Colon (tissue), 2 donors: ENCODE results near the gene AMPD3.

Source experiments
- FAIRE-seq: peaks from 2 replicates; lab custom pipeline; 2012; peaks lifted over from hg19 to GRCh38; lab: Jason Lieb, UNC
- donor health status: control.
- donor health status: control.

Gene AMPD3

DNA sequence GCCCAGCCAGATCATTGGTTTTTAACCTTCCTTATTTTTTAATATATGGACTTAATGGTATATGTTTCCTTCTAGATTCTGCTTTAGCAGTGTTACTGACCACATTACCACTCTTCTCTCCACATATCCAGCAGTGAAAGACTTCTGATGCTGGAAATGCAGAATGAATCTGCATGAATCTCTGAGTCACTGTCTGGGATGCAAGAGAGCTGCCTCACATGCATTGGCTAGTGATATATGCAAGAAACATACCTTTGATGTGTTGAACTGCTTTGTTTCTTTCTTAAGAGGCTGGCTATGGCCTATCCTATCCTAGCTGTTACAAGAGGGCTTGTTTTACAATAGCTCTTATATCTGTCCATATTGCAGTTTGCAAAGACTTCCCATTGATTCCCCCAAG, 16.6 kb upstream of the AMPD3 start:
- no peak for FAIRE-seq

DNA sequence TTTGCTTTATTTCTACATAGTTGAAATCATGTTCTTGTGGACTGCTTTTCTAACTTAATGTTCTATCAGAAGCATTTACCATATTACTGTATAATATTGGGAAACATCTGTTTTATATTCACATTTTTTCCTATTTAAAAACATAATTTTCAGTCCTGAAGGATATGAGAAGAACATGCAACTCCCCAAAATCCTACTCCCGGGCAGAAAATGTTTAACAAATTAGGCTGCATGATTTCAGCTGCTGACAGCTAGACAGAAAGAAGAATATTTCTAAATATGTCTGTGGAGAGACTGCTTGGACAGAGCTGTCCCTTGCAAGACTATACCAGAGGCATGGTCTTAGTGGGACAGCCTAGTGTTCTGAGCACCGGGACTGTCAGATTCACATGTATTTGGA, 15.7 kb upstream of the AMPD3 start:
- no peak for FAIRE-seq

DNA sequence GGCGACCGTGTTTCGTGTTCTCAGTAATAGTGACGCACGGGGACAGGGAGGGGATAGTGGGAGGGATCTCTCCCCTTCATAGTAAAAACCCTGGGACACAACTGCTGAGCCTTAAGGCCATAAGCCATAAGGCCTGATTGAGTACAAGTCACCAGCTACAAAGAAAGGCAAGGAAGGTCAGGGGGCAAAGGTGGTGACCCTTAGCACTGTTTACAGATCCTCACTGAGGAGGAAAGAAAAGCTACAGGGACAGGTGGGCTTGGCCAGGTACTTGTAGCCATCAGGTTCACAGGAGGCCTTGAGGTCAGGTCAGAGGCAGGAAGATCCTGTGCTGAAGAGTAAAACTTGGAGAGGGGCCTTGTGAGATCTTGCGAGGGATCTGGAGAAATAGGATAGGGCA, 15.1 kb upstream of the AMPD3 start:
- FAIRE-seq = no peak

DNA sequence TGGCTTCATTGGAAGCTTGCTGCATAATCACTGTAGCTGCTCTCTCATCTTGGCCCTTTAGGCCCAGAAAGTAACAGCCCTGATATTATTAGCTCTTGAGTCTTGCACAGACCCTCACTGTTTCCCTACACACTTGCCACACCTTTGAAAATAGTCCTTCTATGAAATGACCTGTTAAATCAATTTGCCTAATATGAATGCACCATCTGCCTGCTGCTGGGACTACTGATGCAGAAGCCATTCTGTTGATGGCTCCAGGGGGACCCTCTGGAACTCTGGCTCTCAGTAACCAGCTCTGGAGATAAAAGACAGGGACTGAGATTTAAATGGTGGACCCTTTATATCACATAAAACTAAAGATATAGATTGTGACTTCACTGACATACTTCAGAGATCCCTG, 14.7 kb upstream of the AMPD3 start:
- no peak for FAIRE-seq

DNA sequence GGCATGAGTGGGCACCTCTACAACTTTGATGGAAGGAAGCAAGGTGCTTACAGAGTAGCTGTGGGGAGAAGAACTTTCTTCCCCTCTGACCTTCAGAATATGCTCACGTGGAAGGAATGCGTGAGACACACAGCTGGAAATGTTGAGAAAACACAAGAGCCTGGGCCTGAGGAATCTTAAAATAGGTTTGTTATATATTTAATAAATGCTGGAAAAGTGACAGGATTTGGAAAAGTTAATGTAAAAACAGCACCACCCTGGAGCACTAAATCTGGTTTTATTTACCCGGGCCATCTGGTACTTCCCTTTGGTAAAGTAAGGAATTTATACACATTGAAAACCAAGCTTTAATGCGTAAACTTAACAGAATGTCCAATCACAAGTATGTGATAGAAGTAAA, 14.0 kb upstream of the AMPD3 start:
- no peak for FAIRE-seq

DNA sequence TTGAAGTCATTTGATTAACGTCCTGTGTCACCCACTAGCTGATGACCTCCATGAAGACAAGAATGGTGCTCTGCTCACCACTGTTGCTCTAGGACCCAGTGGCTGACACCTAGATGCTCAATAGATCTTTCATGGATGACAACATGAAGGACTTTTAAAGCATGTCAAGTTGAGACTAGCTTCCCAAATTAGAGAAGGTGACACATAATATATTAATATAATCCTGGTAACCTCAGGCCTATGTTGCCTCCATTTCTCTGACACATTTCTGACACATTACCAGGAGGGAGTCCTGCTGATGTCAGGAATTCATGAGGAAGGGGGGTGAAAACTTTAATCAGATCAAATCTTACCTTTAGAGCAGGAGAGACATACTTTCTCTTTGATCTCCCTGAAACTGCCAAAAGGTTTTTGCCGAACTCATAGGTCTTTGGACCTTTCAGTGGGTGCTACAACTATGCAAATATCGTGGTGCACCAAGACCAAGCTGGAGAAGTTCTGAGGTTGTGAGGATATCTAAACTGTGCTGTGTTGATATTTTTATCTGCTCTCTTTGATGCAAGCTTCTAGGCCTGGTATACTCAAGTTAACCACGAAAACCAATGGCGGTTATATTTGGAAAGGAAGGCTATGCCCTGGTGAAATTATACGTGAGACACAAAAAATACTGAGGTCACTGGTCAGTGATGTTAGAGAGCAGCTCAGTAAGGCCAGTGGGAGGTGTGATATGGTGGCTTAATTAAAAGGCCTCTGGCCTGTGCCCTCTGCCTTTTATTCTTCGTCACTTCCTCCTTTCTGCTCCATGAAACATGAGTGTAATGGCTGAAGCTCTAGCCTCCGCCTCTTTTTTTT, 13.2 kb upstream of the AMPD3 start:
- FAIRE-seq = no peak

DNA sequence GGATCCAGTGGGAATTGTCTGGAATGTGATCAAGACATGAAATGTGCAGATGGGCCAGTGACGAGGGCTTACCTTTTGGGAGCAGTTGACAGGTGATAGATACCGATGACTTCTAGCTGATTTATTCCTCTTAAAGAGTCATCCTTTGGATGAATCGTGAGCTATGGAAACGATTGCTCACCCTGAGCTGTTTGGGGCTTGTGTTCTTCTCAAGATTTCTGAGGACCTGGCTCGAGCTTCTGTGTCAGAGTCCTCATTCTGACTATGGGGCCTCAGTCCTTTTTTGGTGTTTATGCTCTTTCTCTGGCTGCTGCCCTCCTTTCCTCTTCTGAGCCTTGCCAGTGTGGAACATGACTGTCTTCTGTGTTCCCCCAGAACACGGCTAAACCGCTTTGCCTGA, 11.9 kb upstream of the AMPD3 start:
- no peak for FAIRE-seq

DNA sequence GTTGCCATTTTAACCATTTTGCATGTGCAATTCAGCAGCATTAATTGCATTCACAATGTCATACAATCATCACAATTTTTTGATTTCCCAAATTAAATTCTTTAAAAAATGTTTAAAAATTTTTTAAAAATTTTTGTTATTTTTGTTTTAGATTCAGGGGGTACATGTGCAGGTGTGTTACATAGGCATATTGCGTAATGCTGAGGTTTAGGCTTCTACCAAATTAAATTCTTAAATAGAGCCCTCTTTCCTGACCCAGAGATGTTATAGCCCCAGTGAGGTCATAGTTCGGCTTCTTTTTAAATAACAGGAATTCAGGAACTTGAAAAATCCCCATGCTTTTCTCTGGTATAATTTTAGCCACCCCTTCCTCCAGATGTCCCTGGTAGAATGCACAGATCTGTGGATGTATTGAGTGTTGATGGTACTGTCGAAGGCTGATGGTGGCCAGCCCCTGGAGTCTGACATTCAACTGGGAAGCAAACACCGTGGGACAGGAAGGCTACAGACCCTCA, 11.3 kb upstream of the AMPD3 start:
- no peak for FAIRE-seq

DNA sequence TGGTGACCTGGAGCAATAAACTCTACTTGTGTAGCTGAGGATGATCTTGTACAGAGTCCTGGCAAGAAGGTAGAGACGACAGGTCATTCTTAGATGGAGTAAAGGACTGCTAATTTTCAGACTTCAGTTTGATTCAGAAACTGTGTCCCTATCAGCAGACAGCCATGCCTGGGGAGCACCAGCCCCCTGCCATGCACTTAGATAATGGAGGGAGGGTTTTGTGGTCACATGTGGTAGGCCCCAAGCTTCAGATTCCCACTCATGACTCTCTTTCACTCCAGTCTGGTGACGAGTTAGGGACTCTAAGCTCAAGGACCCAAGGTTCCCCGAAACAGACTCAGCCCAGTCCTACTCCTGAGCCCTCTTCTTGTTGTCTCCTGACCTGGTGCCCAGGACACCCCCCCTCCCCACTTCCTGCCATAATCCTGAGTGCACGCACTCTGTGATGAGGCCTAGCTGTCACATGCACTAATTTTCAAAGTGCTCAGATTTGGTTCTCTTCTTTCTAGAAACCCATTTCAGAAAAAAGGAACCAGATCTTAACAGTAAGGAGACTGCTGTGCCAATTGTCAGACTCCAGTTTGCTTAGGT, 10.2 kb upstream of the AMPD3 start:
- no peak for FAIRE-seq

DNA sequence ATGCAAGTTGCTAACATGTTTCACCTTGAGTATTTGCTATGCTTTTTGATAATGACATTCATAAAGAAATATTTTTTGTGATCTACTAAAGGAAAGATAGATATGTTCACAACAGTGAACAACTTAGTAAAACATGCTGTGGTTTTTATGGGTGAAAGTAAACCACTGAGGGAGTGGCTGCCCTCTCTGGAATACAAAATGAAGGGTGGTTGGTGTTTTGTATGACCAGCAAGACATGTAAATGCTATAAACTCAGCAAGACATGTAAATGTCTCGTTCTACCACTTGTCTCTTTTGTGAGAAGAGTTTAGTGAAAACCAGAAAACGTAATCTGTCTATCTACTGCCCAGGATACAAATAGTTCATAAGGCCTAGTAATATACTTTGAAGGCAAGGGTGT, 7.6 kb upstream of the AMPD3 start:
- no peak for FAIRE-seq

DNA sequence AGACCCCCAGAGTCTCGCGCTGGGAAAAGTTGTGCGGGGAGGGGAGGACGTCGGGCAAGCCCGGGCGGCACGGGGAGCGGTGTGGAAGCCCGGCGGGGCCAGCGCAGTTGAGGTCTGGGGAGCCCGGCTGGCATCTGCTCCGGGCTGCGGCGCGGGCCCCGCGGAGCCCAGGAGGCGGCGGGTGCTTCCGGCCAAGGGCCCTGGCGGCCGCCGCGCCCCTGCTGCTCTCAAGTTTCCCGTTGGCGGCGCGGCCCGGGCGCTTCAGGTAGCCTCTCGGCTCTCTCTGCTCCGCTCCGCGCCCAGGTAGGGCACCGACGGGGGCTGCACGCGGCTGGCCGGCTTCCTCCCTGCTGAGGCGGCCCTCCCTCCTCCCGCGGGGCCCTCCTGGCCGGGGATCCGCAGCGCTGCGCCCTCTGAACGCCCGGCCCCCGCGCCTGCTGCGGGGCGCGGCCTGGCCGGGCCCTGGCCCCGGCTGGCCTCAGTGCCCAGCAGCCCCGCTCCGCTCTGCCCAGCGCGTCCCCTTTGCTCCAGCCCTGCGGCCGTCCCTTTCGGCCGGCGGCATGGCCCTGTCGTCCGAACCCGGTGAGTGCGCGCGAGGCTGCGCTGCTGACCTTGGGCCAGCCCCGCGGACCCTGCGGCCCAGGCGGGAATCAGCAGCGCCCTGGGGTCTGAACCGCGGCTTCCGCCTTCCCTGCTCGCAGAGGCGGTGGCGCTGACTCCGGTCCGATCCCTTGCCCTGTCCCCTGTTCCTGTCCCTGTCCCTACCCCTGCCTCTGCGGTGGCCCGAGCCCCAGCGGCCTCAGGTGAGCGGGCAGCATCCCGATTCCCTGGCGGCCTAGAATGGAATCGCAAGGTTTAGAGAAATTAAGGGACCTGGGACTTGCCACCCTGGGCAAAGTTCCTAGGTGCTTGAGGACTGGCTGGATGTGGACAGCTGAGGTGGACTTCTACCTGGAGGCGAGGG, 4.3 kb upstream of the AMPD3 start:
- no peak for FAIRE-seq

DNA sequence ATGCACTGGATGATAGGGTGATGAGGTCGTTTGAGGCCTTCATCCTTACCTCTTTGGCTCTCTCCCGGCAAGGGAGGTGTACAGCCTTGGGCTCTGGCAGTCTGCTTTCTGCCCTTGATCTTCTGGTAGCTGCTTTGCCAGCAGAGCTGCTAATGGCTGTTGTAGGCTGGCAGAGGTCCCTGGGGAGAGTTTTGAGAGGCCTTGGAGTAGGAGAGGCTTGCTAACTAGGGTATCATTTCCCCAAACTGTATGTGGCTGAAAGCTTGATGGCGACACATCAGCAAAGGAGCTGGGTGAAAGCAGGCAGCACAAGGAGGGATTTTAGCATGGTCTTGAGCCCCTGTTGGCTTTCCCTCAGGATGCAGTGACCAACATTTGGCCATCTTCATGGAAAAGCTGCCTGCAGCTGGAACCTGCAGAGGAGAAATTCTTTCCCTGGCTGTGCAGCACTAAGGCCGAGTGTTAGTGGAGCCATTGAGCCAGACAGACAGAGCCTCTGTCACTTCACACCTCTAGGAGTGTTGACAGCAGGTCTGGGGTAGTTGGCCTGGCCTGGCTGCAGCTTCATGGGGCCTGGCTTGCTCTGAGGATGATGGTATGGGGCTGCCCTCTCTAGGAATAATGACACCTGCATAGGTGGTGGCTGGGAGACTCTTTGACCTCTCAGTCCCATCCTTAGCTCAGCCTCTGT, 3.5 kb upstream of the AMPD3 start:
- no peak for FAIRE-seq

DNA sequence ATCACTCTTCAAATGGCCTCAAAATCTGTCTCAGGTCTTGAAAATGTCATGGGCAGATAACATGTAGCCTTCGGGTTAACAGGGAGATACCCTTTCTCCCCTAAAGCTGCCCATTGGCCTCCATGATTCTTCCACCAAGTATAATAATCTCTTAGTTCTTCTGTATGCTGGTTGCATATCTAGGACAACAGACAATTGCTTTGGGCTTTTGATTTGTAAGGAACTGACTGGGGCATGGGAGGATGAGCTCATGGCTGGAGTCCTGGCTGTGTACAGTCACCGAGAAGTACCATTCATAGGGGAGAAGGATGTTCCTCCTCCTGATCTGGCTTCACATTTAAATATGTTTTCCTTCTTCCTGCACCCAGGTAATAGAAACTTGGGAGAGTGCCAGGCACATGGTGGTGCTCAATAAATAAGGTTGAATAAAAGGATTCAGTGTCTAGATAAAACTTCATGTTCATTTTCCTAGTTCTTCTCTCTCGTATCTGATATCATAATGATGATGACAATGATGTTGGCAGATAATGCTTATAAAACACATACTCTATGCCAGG, 2.8 kb upstream of the AMPD3 start:
- FAIRE-seq = no peak

DNA sequence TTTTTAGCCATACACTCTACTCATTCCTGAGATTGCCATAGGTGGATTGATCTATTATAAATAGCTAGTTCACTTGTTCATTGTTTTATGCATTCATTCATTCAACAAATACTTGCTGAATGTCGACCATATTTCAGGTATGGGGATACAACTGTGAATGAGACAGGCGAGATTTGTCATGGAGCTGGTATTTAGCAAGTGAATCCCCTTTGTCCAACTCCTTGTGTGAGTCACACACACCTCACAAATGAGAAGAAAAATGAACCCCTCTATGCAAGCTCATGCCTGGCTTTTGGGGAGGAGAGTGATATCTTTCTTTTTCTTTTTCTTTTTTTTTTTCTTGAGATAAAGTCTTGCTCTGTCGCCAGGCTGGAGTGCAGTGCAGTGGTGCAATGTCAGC, 1.8 kb upstream of the AMPD3 start:
- FAIRE-seq = no peak

DNA sequence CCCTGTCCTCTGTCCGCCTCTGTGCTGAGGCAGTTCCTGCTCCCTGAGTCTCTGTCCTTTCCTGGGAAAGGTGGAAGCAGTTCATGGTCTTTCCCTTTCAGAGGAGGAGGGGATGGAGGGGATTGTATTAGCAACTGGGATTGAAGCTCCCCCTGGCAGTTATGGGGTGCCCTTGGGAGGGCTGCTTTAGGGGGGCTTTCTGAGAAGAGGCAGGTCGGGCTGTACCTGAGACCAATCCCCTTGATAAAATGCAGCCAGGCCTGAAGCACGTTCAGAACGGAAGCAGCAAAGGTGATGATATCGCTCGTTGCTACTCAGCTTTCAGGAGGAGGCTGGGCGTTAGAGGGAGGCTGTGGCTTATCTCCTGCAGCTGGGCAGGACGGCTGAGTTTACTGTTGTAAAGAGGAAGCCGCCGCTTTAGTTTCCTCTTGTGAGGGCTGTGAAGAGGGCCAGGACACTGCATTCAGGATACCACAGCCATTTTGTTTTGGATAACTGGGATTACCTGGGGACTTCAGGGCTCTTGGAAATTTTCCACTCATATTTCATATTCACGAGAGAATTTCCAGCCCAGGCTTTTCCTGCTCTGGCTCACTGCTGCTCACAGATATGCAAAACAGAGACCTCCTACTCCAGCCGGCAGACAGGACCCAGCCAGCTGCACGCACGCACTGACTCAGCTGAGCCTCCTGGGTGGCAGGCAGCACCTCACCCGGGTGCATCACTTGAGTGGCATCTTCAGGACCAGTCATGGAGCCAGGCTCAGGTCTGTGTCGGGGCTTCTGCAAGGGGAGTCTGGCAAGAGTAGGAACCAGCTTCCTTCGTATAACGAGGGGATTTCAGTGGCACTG, 798 bp downstream of the AMPD3 start:
- no peak for FAIRE-seq

DNA sequence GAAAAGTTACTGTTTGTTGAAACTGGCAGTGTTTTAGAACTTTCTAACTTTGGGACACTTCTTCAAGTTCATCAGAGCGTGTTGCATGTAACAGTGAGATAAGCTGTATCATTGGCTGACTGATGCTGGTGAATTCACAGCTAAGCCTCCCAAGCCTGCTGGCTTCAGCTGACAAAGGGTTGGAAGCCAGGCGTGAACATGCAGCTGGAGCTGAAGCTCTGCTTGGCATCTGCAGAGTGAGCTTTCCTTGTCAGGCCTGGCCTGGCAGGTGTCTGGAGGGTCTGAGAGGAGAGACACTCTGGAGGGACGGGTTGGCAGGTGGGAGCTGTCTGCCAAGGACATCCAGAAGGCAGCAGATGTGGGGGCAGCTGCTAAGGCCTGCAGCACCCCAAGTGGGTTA, 1.5 kb downstream of the AMPD3 start:
- FAIRE-seq = no peak

DNA sequence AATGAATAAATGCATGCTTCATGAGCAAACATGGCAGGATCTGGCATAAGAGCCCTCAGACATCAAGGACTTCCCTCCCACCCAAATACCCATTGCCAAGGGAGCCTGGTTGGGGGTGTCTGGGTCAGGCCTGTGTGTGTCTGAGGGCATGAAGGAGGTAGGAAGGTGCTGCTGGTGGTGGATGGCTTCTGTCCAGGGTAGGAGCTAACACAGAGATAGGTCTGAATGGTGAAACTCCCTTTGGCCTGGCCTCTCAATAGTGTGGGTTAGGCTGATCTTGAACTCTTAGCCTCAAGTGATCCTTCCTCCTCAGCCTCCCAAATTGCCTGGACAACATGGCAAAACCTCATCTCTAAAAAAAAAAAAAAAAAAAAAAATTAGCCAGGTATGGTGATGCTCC, 2.8 kb downstream of the AMPD3 start:
- FAIRE-seq = no peak

DNA sequence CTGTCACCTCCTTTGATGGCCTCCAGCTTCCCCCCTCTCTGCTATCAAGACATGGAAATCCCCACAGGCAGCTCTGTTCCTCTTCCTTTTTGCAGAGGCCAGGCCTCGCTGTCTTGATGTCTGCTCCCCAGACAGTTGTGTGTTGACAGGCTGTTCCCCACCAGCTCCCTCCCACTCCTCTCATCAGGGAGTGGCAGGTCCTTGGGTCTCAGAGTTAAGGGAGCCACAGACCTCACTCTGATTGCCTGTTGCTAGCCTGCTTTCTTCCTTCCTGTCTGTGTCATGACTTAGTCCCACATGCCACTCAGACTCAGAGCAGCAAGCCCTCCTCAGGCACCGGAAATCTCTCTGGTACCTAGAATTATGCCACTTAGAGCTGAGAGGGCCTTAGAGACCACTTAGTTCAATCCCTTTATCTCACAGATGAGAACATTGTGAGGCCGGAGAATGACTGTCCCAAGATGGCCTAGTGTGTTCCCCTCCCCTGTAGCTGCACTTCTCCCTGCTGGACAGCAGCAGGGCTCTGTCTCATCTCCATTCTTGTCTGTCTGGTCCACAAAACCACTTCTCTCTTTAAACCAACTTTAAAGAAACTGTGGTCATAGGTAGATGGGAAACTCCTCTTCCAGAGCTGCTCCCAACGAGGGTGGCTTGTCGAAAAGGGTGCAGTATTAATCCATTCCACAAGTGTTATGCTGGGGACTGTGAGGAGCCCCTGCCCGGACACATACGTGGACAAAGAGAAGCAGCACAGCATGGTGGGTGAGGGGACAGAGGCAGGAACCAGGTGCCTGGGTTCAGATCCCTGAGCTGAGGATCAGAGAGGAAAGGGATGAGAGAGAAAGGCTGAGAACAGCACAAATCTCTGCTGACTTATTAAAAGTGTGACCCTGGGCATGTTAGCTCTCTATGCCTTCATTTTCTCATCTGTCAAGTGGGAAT, 4.2 kb downstream of the AMPD3 start:
- no peak for FAIRE-seq

DNA sequence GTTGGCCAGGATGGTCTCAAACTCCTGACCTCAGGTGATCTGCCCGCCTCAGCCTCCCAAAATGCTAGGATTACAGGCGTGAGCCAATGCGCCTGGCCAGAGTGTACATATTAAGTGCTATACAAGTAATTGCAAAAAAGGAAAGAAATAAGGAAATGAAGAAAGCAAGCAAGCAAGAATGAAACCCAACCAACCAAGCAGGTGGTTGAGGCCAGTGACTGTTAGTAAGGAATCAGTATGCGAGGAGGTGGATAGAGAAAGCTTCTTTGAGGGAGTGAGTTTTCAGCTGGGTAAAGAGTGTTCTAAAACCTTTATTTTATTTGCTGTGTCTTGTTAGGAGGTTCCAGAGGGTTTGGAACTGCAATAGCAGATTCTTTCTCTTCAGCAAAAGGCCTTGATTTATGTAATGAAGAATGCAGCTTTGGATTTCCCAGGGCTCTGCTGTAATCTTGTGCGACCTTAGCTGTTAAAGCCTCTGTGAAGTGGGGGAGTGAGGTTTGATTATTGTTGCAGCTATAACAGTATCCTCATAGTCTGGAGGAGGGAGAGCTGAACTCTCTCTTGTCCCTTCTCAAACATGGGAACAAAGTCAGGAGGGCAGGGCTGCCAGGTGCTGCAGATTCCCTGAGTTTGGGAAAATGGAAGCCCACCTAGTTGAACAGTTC, 5.7 kb downstream of the AMPD3 start:
- FAIRE-seq = no peak
